Omental fat pad (tissue), 4 donors: Measurements from ENCODE around the gene MEF2C. TPM values are rescaled to one million over a fixed set of nuclear protein-coding genes. Genes with fewer than 3 reads are reported as not detected.

Source experiments
- ATAC-seq: fragments of 150-250 bp; one replicate; pipeline ENCODE4 v1.9.1; 2016; ENCODE audit warnings: mild to moderate bottlenecking, moderate library complexity; ENCODE audit not compliant: low FRiP score
- DNase-seq: peaks from one replicate; pipeline ENCODE4 v3.0.0-alpha.2; 2019; ENCODE audit warnings: low spot score
- CTCF ChIP-seq, 3 donors: fragments of 450-650 bp; IDR thresholded peaks; one replicate each; pipeline ENCODE4 v1.5.1; 2016 to 2017; ENCODE audit warnings: antibody characterized with exemption in 3 of 3, mild to moderate bottlenecking in 3 of 3, moderate library complexity in 2 of 3
- total RNA-seq, 4 donors: library from RNA; depleted of rRNA; stranded (reverse); fragments of >200 nt; gene quantifications; one replicate each; pipeline ENCODE4 v1.1.0, GENCODE V29; 2016

Gene MEF2C
- total RNA-seq, 4 donors from 2014 or later: 25.4 to 97.7 (median 44.0) TPM

DNA sequence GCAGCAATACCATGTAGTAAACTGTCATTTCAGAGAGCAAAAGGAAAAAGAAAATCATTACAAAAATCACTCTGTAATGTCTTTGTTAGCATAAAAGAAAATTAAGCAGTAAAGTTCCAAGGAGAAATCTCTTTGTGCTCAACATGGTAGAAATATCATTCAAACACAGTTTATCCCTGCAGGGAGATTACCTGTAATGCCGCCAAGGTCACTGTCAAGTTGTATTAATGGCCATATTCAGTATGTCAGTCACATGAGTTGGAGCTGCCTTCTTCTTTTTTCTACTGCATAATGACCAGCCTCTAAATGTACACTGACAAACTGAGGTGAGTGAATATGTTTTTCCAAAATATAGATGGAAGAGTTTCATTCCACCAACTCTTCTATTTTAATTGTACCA, 36.5 kb downstream of the MEF2C start:
- ATAC-seq (no peak), DNase-seq (no peak)
- no peak for TF ChIP-seq CTCF (IDR thresholded peaks at IDR 0.05)

DNA sequence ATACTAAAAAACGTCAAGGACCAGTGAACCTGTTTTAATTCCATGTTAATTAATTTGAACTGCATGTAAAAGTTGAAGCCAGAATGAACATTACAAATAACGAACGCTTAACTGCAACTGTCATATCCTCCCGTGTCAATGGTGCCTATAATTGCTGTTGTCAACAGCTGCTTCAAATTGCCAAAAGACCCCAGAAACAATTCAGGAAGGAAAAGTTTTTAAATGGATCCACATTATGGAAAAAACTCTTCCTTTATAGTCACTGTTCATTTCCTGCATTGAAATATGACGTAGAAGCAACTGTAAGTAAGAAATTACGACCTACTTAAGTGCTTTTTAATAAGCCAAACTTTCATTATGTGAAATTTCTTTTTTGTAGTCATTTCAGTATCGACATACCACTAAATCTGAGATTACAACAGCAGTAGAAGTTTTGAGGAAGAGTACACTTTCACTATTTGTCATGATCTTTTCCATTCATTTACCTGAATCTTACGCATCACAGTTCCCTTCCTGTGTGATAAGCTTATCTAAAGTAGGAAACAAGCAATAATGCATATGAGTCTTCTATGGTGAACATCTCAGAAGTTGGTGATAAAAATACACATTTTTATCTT, 37.8 kb downstream of the MEF2C start:
- no peak for ATAC-seq
- no peak for DNase-seq
- TF ChIP-seq CTCF (IDR thresholded peaks at IDR 0.05): no peak

DNA sequence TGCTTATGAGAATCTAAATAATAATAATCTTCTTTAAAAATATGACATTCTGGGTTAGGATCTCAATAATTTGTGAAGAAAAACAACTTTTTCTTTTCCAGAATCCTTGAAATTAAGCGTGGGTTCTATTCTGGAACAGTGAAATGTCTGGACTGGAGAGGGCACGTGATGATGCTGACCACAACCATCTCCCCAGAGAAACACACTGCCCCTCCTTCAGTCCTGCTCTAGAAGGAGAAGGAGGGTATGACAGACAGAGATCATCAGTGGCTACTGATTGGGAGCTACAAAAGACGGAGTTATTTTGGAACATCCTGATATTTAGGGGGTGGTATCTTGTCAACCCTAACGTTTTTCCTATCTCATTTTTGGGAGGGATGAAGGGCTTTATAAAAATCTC, 40.2 kb downstream of the MEF2C start:
- no peak for TF ChIP-seq CTCF (IDR thresholded peaks at IDR 0.05)
- ATAC-seq (no peak), DNase-seq (no peak)

DNA sequence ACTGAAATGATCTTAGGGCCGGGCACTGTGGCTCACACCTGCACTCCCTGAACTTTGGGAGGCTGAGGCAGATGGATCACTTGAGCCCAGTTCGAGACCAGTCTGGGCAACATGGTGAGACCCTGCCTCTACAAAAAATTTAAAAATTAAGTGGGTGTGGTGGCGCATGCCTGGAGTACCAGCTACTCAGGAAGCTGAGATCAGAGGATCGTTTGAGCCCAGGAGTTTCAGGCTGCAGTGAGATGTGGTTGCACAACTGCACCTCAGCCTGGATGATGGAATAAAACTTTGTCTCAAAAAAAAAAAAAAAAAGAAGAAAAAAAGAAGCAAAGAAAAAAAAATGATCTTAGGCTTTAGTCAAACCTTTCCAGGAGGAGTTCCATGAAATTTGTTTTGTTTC, 41.8 kb downstream of the MEF2C start:
- no peak for DNase-seq
- TF ChIP-seq CTCF (IDR thresholded peaks at IDR 0.05): no peak
- ATAC-seq: no peak

- no peak for TF ChIP-seq CTCF (IDR thresholded peaks at IDR 0.05)
- no peak for DNase-seq
- ATAC-seq: no peak
Observed at GRCh38 chr5:88840495-88840894, 42.5 kb downstream of the MEF2C start.

DNA sequence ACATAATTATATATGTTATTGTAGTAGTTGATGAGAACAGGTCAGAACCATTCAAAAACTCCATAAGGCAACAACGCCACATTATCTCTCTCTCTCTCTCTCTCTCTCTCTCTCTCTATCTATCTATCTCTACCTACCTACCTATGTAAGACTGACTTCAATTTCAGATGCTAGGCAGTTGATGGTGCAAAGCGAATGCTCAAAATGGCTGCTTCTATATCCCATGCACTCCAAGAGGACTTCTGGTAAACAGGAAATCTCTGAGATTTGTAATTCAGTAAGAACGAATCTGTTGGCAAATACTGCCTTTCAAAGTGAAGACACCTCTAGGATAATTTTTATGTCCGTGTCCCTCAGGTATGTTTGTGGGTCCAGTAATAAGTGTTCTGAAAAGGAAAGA, 43.7 kb downstream of the MEF2C start:
- ATAC-seq (no peak), DNase-seq (no peak)
- no peak for TF ChIP-seq CTCF (IDR thresholded peaks at IDR 0.05)

- no peak for ATAC-seq
- TF ChIP-seq CTCF (IDR thresholded peaks at IDR 0.05): no peak
- no peak for DNase-seq
Observed at GRCh38 chr5:88838500-88838899, 44.5 kb downstream of the MEF2C start.
